ENCODE results near the gene WNT9A. TPM values are rescaled to one million over a fixed set of nuclear protein-coding genes. Genes with fewer than 3 reads are reported as not detected.
"Not testable (repeated sequence)": the region's sequence is repeated elsewhere in the genome, so short reads cannot be mapped to it uniquely, and the experiment has no call there.

Gene WNT9A
- total RNA-seq, 3 donors from 2014 or later (not counting 1 experiment from before 2014, with no cell fraction given), result not detected

DNA sequence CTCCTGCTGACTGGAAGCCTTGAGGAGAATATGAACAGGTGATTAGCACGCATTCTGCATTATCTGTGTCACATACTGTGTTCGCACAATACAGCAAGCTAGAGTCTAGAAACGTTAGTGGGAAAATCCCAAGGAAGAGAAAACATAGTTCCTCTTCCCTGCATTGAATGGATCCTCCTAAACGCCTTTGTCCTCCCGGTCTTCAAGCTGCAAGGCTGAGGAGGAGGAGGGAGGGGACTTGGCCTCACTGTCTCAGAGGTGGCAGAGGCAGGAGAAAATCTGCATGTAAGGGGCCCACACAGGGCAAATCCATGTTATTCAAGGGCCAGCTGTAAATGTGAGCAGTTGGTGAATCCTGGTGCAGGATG lies 34.4 kb downstream of the WNT9A start:
- Mint-ChIP-seq H3K27me3 (ENCODE audit: low read depth in 2 of 2) (peaks cover 11 to 12% of the 10 kb centered on the region in 2 donors), H3K4me1 (no peaks in the 10 kb centered on the region), H3K4me3 (no peak overlapping the region), H3K36me3 (no peaks in the 10 kb centered on the region), H3K9me3 (no peaks in the 10 kb centered on the region), H3K27ac (no peak overlapping the region)
- H3K27me3 ChIP-seq (ENCODE audit: control insufficient read depth, insufficient read depth, low read length), result no peaks in the 10 kb centered on the region
- no peaks in the 10 kb centered on the region for H3K4me1 ChIP-seq (ENCODE audit: control insufficient read depth, insufficient read depth, low read length)
- ATAC-seq, result no peak
- DNase-seq, result no peak
- H3K27ac ChIP-seq (ENCODE audit: low read length), result no peak overlapping the region
- H3K4me3 ChIP-seq (ENCODE audit: low read length), result no peak overlapping the region
- intact Hi-C loops (cut with micrococcal nuclease), result no loop called here
- TF ChIP-seq CTCF (IDR thresholded peaks at IDR 0.05), result no peak
- no peaks in the 10 kb centered on the region for H3K9me3 ChIP-seq (ENCODE audit: control insufficient read depth, insufficient read depth, low read length)
- H3K36me3 ChIP-seq (ENCODE audit: control insufficient read depth, insufficient read depth, low read length), result no peaks in the 10 kb centered on the region
- 68% methylated on average over 5 of the region's 5 CpGs for WGBS (ENCODE audit: insufficient coverage)

DNA sequence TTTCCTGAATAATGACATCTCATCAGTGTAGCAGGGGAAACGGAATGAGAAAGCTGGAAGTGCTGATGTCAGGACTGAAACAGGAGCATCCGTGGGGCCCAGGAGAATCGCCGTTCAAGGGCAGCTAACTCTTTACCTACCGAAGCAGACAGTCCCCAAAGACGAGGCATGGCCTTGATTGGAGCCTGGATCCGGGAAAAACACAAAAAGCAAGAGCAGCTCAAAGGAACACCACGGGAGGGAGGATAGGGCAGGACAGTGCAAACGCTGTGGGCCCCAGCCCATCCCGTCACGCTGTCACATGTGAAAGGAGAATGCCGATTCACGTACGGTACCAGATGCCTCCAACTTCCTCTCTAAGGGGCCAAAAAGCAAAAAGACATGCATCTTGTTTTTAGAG lies 34.9 kb downstream of the WNT9A start:
- H3K4me3 ChIP-seq (ENCODE audit: low read length), result no peak overlapping the region
- intact Hi-C loops (cut with micrococcal nuclease), result no loop called here
- no peak for TF ChIP-seq CTCF (IDR thresholded peaks at IDR 0.05)
- Mint-ChIP-seq H3K27ac (no peak overlapping the region), H3K4me1 (no peaks in the 10 kb centered on the region), H3K27me3 (ENCODE audit: low read depth in 2 of 2) (peaks cover 12 to 13% of the 10 kb centered on the region in 2 donors), H3K4me3 (no peak overlapping the region), H3K9me3 (no peaks in the 10 kb centered on the region), H3K36me3 (no peaks in the 10 kb centered on the region)
- H3K9me3 ChIP-seq (ENCODE audit: control insufficient read depth, insufficient read depth, low read length), result no peaks in the 10 kb centered on the region
- DNase-seq, result no peak
- 61% methylated on average over 12 of the region's 14 CpGs for WGBS (ENCODE audit: insufficient coverage)
- no peak for ATAC-seq
- H3K27ac ChIP-seq (ENCODE audit: low read length), result no peak overlapping the region
- no peaks in the 10 kb centered on the region for H3K27me3 ChIP-seq (ENCODE audit: control insufficient read depth, insufficient read depth, low read length)
- no peaks in the 10 kb centered on the region for H3K4me1 ChIP-seq (ENCODE audit: control insufficient read depth, insufficient read depth, low read length)
- H3K36me3 ChIP-seq (ENCODE audit: control insufficient read depth, insufficient read depth, low read length), result no peaks in the 10 kb centered on the region

DNA sequence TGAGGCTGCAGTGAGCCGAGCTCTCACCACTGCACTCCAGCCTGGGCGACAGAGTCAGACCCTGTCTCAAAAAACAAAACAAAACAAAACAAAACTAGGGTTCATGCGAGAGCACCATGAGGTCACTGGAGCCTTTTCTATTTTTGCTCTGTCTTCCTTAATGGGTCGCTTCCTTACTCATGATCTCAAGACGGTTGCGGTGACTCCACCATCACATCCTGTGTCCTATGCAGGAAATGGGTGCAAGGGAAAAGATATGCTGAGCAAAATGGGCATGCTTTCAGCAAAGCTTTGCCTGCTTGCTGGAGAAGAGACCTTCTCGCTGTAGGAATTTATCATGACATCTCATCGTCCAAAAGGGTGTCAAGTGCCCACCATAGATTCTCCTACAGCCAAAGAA lies 36.4 kb downstream of the WNT9A start:
- ATAC-seq (no peak), DNase-seq (no peak)
- Histone ChIP-seq H3K36me3 (ENCODE audit: control insufficient read depth, insufficient read depth, low read length) (no peaks in the 10 kb centered on the region), H3K4me3 (ENCODE audit: low read length) (no peak overlapping the region), H3K27ac (ENCODE audit: low read length) (no peak overlapping the region), H3K27me3 (ENCODE audit: control insufficient read depth, insufficient read depth, low read length) (no peaks in the 10 kb centered on the region), H3K9me3 (ENCODE audit: control insufficient read depth, insufficient read depth, low read length) (no peaks in the 10 kb centered on the region), H3K4me1 (ENCODE audit: control insufficient read depth, insufficient read depth, low read length) (no peaks in the 10 kb centered on the region)
- Mint-ChIP-seq H3K4me3 (no peak overlapping the region), H3K9me3 (no peaks in the 10 kb centered on the region), H3K27me3 (ENCODE audit: low read depth in 2 of 2) (peaks cover 12 to 13% of the 10 kb centered on the region in 2 donors), H3K36me3 (no peaks in the 10 kb centered on the region), H3K27ac (no peak overlapping the region), H3K4me1 (no peaks in the 10 kb centered on the region)
- 84% methylated on average over 8 of the region's 8 CpGs for WGBS (ENCODE audit: insufficient coverage)
- TF ChIP-seq CTCF (IDR thresholded peaks at IDR 0.05), result no peak
- intact Hi-C loops (cut with micrococcal nuclease), result no loop called here

DNA sequence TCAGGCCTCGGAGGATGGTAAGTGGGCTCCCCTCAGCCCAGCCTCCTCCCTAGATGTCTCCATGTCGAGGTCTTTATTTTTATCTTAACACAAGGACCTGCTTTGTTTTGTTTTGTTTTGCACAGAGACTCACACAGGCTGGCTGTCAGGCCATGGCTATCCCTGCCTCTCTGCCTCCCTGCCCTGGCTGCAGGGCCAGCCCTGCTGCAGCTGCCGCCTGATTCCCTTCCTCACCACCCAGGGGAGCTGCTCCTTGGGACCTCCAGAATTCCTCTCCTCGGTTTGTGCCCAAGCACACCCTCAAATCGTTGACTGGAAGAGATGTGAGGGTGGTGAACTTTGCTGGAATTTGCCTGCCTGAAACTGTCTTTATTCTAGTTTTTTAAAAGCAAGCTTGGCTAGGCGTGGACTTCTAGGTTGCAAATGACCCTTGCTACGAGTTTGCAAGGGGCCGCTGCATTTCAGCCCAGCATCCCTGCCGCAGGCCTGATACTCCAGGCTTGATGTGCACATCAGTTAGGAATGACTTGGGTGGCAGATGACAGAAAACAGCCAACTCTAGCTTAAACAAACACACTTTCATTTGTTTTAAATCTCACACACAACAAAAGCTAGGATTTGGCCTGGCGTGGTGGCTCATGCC lies 37.1 kb downstream of the WNT9A start:
- Histone ChIP-seq H3K27me3 (ENCODE audit: control insufficient read depth, insufficient read depth, low read length) (no peaks in the 10 kb centered on the region), H3K4me3 (ENCODE audit: low read length) (no peak overlapping the region), H3K9me3 (ENCODE audit: control insufficient read depth, insufficient read depth, low read length) (no peaks in the 10 kb centered on the region), H3K27ac (ENCODE audit: low read length) (no peak overlapping the region), H3K36me3 (ENCODE audit: control insufficient read depth, insufficient read depth, low read length) (no peaks in the 10 kb centered on the region), H3K4me1 (ENCODE audit: control insufficient read depth, insufficient read depth, low read length) (no peaks in the 10 kb centered on the region)
- no peak overlapping the region for H3K4me3 Mint-ChIP-seq
- DNase-seq (no peak), ATAC-seq (no peak)
- H3K27ac Mint-ChIP-seq, result no peak overlapping the region
- H3K36me3 Mint-ChIP-seq, result no peaks in the 10 kb centered on the region
- H3K9me3 Mint-ChIP-seq, result no peaks in the 10 kb centered on the region
- H3K27me3 Mint-ChIP-seq (ENCODE audit: low read depth in 2 of 2), result peaks cover 12 to 13% of the 10 kb centered on the region in 2 donors
- no peaks in the 10 kb centered on the region for H3K4me1 Mint-ChIP-seq
- intact Hi-C loops (cut with micrococcal nuclease), result no loop called here
- TF ChIP-seq CTCF (IDR thresholded peaks at IDR 0.05), result no peak
- whole genome bisulfite sequencing (ENCODE audit: insufficient coverage), result 83% methylated on average over 10 of the region's 10 CpGs

DNA sequence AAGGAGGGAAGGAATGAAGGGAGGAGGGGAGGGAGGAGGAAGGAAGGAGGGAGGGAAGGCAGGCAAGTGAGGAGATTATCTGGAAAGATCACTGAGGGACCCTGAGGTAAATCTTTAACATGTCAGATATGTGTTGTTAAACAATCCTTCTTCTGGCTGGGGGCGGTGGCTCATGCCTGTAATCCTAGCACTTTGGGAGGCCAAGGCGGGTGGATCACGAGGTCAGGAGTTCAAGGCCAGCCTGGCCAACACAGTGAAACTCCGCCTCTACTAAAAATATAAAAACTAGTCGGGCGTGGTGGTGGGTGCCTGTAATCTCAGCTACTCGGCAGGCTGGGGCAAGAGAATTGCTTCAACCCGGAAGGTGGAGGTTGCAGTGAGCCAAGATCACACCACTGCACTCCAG lies 37.8 kb downstream of the WNT9A start:
- H3K9me3 Mint-ChIP-seq; H3K9me3 ChIP-seq (ENCODE audit: control insufficient read depth, insufficient read depth, low read length); DNase-seq; H3K36me3 ChIP-seq (ENCODE audit: control insufficient read depth, insufficient read depth, low read length); H3K27ac Mint-ChIP-seq; H3K4me3 ChIP-seq (ENCODE audit: low read length); H3K4me3 Mint-ChIP-seq; H3K27ac ChIP-seq (ENCODE audit: low read length); ATAC-seq; intact Hi-C loops (cut with micrococcal nuclease); H3K4me1 Mint-ChIP-seq; H3K36me3 Mint-ChIP-seq; H3K4me1 ChIP-seq (ENCODE audit: control insufficient read depth, insufficient read depth, low read length); H3K27me3 ChIP-seq (ENCODE audit: control insufficient read depth, insufficient read depth, low read length): not testable (repeated sequence)
- 91% methylated on average over 8 of the region's 8 CpGs for WGBS (ENCODE audit: insufficient coverage)
- peaks cover 12 to 13% of the 10 kb centered on the region in 2 donors for H3K27me3 Mint-ChIP-seq (ENCODE audit: low read depth in 2 of 2)

Measured in natural killer cell (primary cell).